CD4-positive, alpha-beta T cell (primary cell): ENCODE data around the gene SERGEF. TPM values are rescaled to one million over a fixed set of nuclear protein-coding genes. Genes with fewer than 3 reads are reported as not detected.

Source experiments
- ATAC-seq: fragments of 200-7000 bp; cut with Tn5 transposase; one replicate; pipeline ENCODE4 v1.10.0; 2022; ENCODE audit warnings: mild to moderate bottlenecking; ENCODE audit not compliant: poor library complexity
- CTCF ChIA-PET: fragments of 350-600 bp; sonication (Branson Sonifier 250); formaldehyde crosslinking; loops from one replicate; lab custom pipeline; 2021; ENCODE audit warnings: antibody characterized with exemption, inconsistent platforms; lab: Charles Lee
- POLR2A ChIA-PET: fragments of 350-600 bp; sonication (Branson Sonifier 250); formaldehyde crosslinking; loops from one replicate; lab custom pipeline; 2021; ENCODE audit warnings: antibody characterized with exemption, inconsistent platforms; lab: Charles Lee
- DNase-seq, 14 experiments: peaks; one replicate each; pipeline ENCODE4 v3.0.0-alpha.2; 2013 to 2020; ENCODE audit warnings: mixed read lengths in 2 of 14
- H3K27ac ChIP-seq, 2 donors: one replicate each; pipeline versions ENCODE4 v1.5.1 to v1.7.0; 2013; ENCODE audit warnings: low read length in 2 of 2, low read depth in 1 of 2, mild to moderate bottlenecking in 1 of 2
- H3K27me3 ChIP-seq, 2 experiments: 1 replicate in 1 of 2; 2 replicates in 1 of 2; pipeline versions ENCODE4 v1.6.1 to v1.7.0; 2013; ENCODE audit warnings: low read length in 2 of 2, control low read depth in 1 of 2, mild to moderate bottlenecking in 1 of 2, moderate library complexity in 1 of 2; ENCODE audit not compliant: insufficient read depth in 2 of 2, control insufficient read depth in 1 of 2
- H3K36me3 ChIP-seq: one replicate; pipeline ENCODE4 v1.6.1; 2013; ENCODE audit warnings: low read length, control low read depth; ENCODE audit not compliant: insufficient read depth
- H3K4me1 ChIP-seq: one replicate; pipeline ENCODE4 v1.6.1; 2013; ENCODE audit warnings: low read length, control low read depth; ENCODE audit not compliant: insufficient read depth
- H3K4me3 ChIP-seq: one replicate; pipeline ENCODE4 v1.5.1; 2013; ENCODE audit warnings: mild to moderate bottlenecking, low read length, moderate library complexity
- H3K9me3 ChIP-seq, 2 experiments: 1 replicate in 1 of 2; 2 replicates in 1 of 2; pipeline versions ENCODE4 v1.6.1 to v1.7.0; 2013; ENCODE audit warnings: low read length in 2 of 2, mild to moderate bottlenecking in 2 of 2, control low read depth in 1 of 2, moderate library complexity in 1 of 2; ENCODE audit not compliant: control insufficient read depth in 1 of 2, insufficient read depth in 1 of 2
- H3K27ac Mint-ChIP-seq: one replicate; pipeline ENCODE4 v1.8.0; 2020; ENCODE audit warnings: mixed read lengths
- H3K27me3 Mint-ChIP-seq: one replicate; pipeline ENCODE4 v1.8.0; 2021; ENCODE audit warnings: mixed read lengths
- H3K36me3 Mint-ChIP-seq: one replicate; pipeline ENCODE4 v1.8.0; 2021; ENCODE audit warnings: low read depth, mixed read lengths
- H3K4me1 Mint-ChIP-seq: one replicate; pipeline ENCODE4 v1.8.0; 2021; ENCODE audit warnings: low read depth, mixed read lengths
- H3K4me3 Mint-ChIP-seq: one replicate; pipeline ENCODE4 v1.8.0; 2020; ENCODE audit warnings: mild to moderate bottlenecking, mixed read lengths
- H3K9me3 Mint-ChIP-seq: one replicate; pipeline ENCODE4 v1.8.0; 2020; ENCODE audit warnings: mixed read lengths
- CTCF ChIP-seq: fragments of 200-600 bp; IDR thresholded peaks from one replicate; pipeline ENCODE4 v1.8.0; 2022; ENCODE audit warnings: antibody characterized with exemption, mild to moderate bottlenecking
- intact Hi-C, 2 experiments: fragments of 100-400 bp; cut with DNase I in 1 of 2; cut with micrococcal nuclease in 1 of 2; formaldehyde crosslinking; loops; one replicate each; pipeline versions ENCODE4 v1.15.1 to v1.9.0; 2023 to 2025; cut with DNase I, micrococcal nuclease
- total RNA-seq, 174 experiments: library from RNA in 2 of 174; stranded (reverse) in 2 of 174; gene quantifications; one replicate each; pipeline ENCODE4 v1.2.3 and lab custom pipeline; 2021 to 2026

The SERGEF gene
- total RNA-seq, 2 experiments from 2014 or later, result 35.2 to 37.1 TPM

- no peak for DNase-seq
- H3K27ac Mint-ChIP-seq, result no peak overlapping the region
- intact Hi-C loops, result no loop called here
- Histone ChIP-seq H3K4me1 (no peaks in the 10 kb centered on the region), H3K36me3 (no peaks in the 10 kb centered on the region), H3K27ac (no peak overlapping the region), H3K27me3 (no peaks in the 10 kb centered on the region), H3K4me3 (no peak overlapping the region), H3K9me3 (no peaks in the 10 kb centered on the region)
- ChIA-PET CTCF (no interaction called here), POLR2A (interaction anchor here (0.6 kb wide), 1 partner anchor 82 kb away, joined by 3 read pairs; no protein-coding TSS in a partner anchor)
- H3K36me3 Mint-ChIP-seq, result no peaks in the 10 kb centered on the region
- no peaks in the 10 kb centered on the region for H3K9me3 Mint-ChIP-seq
- H3K27me3 Mint-ChIP-seq, result peaks cover 5% of the 10 kb centered on the region
- no peak for ATAC-seq
- no peak for TF ChIP-seq CTCF
- H3K4me3 Mint-ChIP-seq, result no peak overlapping the region
- no peaks in the 10 kb centered on the region for H3K4me1 Mint-ChIP-seq
Observed at GRCh38 chr11:18036456-18036855, 23.6 kb upstream of the SERGEF start.

GRCh38 chr11:18027475-18027874 is 14.6 kb upstream of the SERGEF start:
- ChIA-PET CTCF (interaction anchor here (0.5 kb wide), 1 partner anchor 138 kb away, joined by 3 read pairs; no protein-coding TSS in a partner anchor), POLR2A (no interaction called here)
- H3K4me3 ChIP-seq, result no peak overlapping the region
- TF ChIP-seq CTCF, result no peak
- no peaks in the 10 kb centered on the region for H3K9me3 ChIP-seq
- Mint-ChIP-seq H3K27ac (no peak overlapping the region), H3K4me1 (no peaks in the 10 kb centered on the region), H3K27me3 (no peaks in the 10 kb centered on the region), H3K9me3 (no peaks in the 10 kb centered on the region), H3K4me3 (no peak overlapping the region), H3K36me3 (no peaks in the 10 kb centered on the region)
- ATAC-seq (no peak), DNase-seq (no peak)
- H3K36me3 ChIP-seq, result no peaks in the 10 kb centered on the region
- intact Hi-C loops, result no loop called here
- H3K27me3 ChIP-seq, result no peaks in the 10 kb centered on the region
- no peaks in the 10 kb centered on the region for H3K4me1 ChIP-seq
- H3K27ac ChIP-seq, result no peak overlapping the region

GRCh38 chr11:18022419-18022818 is 9.6 kb upstream of the SERGEF start:
- TF ChIP-seq CTCF, result no peak
- Histone ChIP-seq H3K4me3 (no peak overlapping the region), H3K27me3 (no peaks in the 10 kb centered on the region), H3K4me1 (no peaks in the 10 kb centered on the region), H3K9me3 (no peaks in the 10 kb centered on the region), H3K27ac (no peak overlapping the region), H3K36me3 (no peaks in the 10 kb centered on the region)
- no peak overlapping the region for H3K4me3 Mint-ChIP-seq
- ATAC-seq (no peak), DNase-seq (no peak)
- CTCF ChIA-PET, result no interaction called here
- no peaks in the 10 kb centered on the region for H3K4me1 Mint-ChIP-seq
- POLR2A ChIA-PET, result no interaction called here
- no peaks in the 10 kb centered on the region for H3K36me3 Mint-ChIP-seq
- intact Hi-C loops, result no loop called here
- no peaks in the 10 kb centered on the region for H3K9me3 Mint-ChIP-seq
- H3K27ac Mint-ChIP-seq, result no peak overlapping the region
- no peaks in the 10 kb centered on the region for H3K27me3 Mint-ChIP-seq
